Activated T-cell treated with anti-CD3 and anti-CD28 coated beads, Interleukin-2, amount 50 U/mL, for 48 hours (primary cell): ENCODE data around the gene SGIP1.
"Not testable (repeated sequence)": the region's sequence is repeated elsewhere in the genome, so short reads cannot be mapped to it uniquely, and the experiment has no call there.

Experiments used
- DNase-seq, 2 experiments: peaks; one replicate each; pipeline ENCODE4 v3.0.0-alpha.2; 2020

The SGIP1 gene

GRCh38 chr1:66734531-66734930, 200.6 kb downstream of the SGIP1 start:
- not testable (repeated sequence) for DNase-seq

- no peak for DNase-seq
Measured at GRCh38 chr1:66737836-66738235, 203.9 kb downstream of the SGIP1 start.

- DNase-seq: no peak
Measured at GRCh38 chr1:66739401-66740157, 205.6 kb downstream of the SGIP1 start.

- no peak for DNase-seq
Measured at GRCh38 chr1:66745451-66745850, 211.5 kb downstream of the SGIP1 start.

- no peak for DNase-seq
Measured at GRCh38 chr1:66747501-66747900, 213.5 kb downstream of the SGIP1 start.

GRCh38 chr1:66750577-66750976, 216.6 kb downstream of the SGIP1 start:
- DNase-seq: no peak

GRCh38 chr1:66751160-66751559, 217.2 kb downstream of the SGIP1 start:
- no peak for DNase-seq

GRCh38 chr1:66752000-66752592, 218.1 kb downstream of the SGIP1 start, which contains the start of gene DYNLT5:
TSS of gene DYNLT5 (plus strand) at chr1:66752459. CDS start at chr1:66754659, 2,200 bp downstream.
- peak in 1 of 2 experiments; percentile 31 for DNase-seq

- DNase-seq: no peak
Measured at GRCh38 chr1:66752671-66753371, 218.9 kb downstream of the SGIP1 start.

- DNase-seq: no peak
Measured at GRCh38 chr1:66757722-66758240, 223.8 kb downstream of the SGIP1 start.

- no peak for DNase-seq
Measured at GRCh38 chr1:66758241-66758755, 224.3 kb downstream of the SGIP1 start.

- DNase-seq: no peak
Measured at GRCh38 chr1:66760506-66760905, 226.6 kb downstream of the SGIP1 start.

GRCh38 chr1:66761221-66761620, 227.3 kb downstream of the SGIP1 start:
- DNase-seq: no peak

- peak; percentile 53 for DNase-seq
Measured at GRCh38 chr1:66764994-66765578, 231.1 kb downstream of the SGIP1 start.

- no peak for DNase-seq
Measured at GRCh38 chr1:66767626-66768025, 233.7 kb downstream of the SGIP1 start.

- no peak for DNase-seq
Measured at GRCh38 chr1:66768965-66769364, 235.0 kb downstream of the SGIP1 start.

- no peak for DNase-seq
Measured at GRCh38 chr1:66769512-66770229, 235.7 kb downstream of the SGIP1 start.

GRCh38 chr1:66770240-66770639, 236.3 kb downstream of the SGIP1 start:
- DNase-seq: no peak

GRCh38 chr1:66770694-66771093, 236.7 kb downstream of the SGIP1 start:
- DNase-seq: no peak

GRCh38 chr1:66773227-66773626, 239.3 kb downstream of the SGIP1 start:
- no peak for DNase-seq

- no peak for DNase-seq
Measured at GRCh38 chr1:66774438-66774837, 240.5 kb downstream of the SGIP1 start.

- no peak for DNase-seq
Measured at GRCh38 chr1:66775646-66776045, 241.7 kb downstream of the SGIP1 start.
